ENCODE data around the gene SERPINB6. TPM values are rescaled to one million over a fixed set of nuclear protein-coding genes. Genes with fewer than 3 reads are reported as not detected.

SERPINB6 gene
- total and polyA plus RNA-seq, 2 of the 4 experiments (the other 2 are of a cell fraction), result 37.1 to 91.1 TPM

GRCh38 chr6:2913621-2914317 is 57.6 kb downstream of the SERPINB6 start:
- Histone ChIP-seq H3K9me3 (ENCODE audit: control insufficient read depth, insufficient read depth, low read length) (no peaks in the 10 kb centered on the region), H4K20me1 (ENCODE audit: insufficient read depth, low read length) (no peaks in the 10 kb centered on the region), H3K4me1 (ENCODE audit: control insufficient read depth, insufficient read depth, low read length) (peaks cover 5% of the 10 kb centered on the region), H3K9me1 (ENCODE audit: insufficient read depth, low read length) (no peaks in the 10 kb centered on the region), H3K27ac (ENCODE audit: insufficient read depth, low read length) (no peak overlapping the region), H2BK15ac (ENCODE audit: low read depth, low read length) (no peak overlapping the region), H4K91ac (ENCODE audit: insufficient read depth, low read depth, low read length) (no peak overlapping the region), H3K27me3 (ENCODE audit: control insufficient read depth, insufficient read depth, low read length) (no peaks in the 10 kb centered on the region; the same call in 1 of the 2 replicates), H3K36me3 (ENCODE audit: control insufficient read depth, insufficient read depth, low read length) (no peaks in the 10 kb centered on the region), H3K4me2 (ENCODE audit: low read depth, low read length) (no peak overlapping the region), H2AK5ac (ENCODE audit: low read depth, low read length) (no peak overlapping the region), H3K4ac (ENCODE audit: low read depth, low read length) (no peak overlapping the region), H3K4me3 (ENCODE audit: insufficient read depth, low read depth, low read length) (no peak overlapping the region), H3K56ac (ENCODE audit: extremely low read depth, insufficient read depth, low read length) (no peak overlapping the region), H4K5ac (ENCODE audit: low read depth, low read length) (no peak overlapping the region), H2AK9ac (replicated peaks; ENCODE audit: low read depth, low read length, poor library complexity) (no peak overlapping the region), H2BK20ac (ENCODE audit: low read depth, low read length) (no peak overlapping the region), H2AFZ (replicated peaks; ENCODE audit: low read length, poor library complexity) (no peak overlapping the region), H4K8ac (ENCODE audit: low read depth in 2 of 2, low read length in 2 of 2) (no peak overlapping the region), H2BK120ac (ENCODE audit: low read depth, low read length) (no peak overlapping the region), H2BK5ac (ENCODE audit: low read depth, low read length, poor library complexity, severe bottlenecking) (no peak overlapping the region), H3K14ac (replicated peaks; ENCODE audit: low read depth, low read length) (no peak overlapping the region), H3K9ac (ENCODE audit: low read depth, low read length) (no peak overlapping the region), H3K23ac (ENCODE audit: low read depth, low read length) (no peak overlapping the region), H3K18ac (ENCODE audit: low read depth, low read length) (no peak overlapping the region), H3K79me1 (ENCODE audit: low read depth in 1 of 2, low read length in 2 of 2) (no peaks in the 10 kb centered on the region)
- intact Hi-C loops (cut with micrococcal nuclease), result no loop called here
- dilution Hi-C loops (cut with HindIII; ENCODE audit: low sequenced_read_pairs, unreplicated experiment), result no loop called here
- no peak for TF ChIP-seq MAFK (IDR thresholded peaks at IDR 0.05; ENCODE audit: low read depth, low read length)
- TF ChIP-seq ELK1 (IDR thresholded peaks at IDR 0.05; ENCODE audit: borderline replicate concordance, low read depth, low read length), result no peak
- TF ChIP-seq MXI1 (IDR thresholded peaks at IDR 0.05; ENCODE audit: borderline replicate concordance, low read depth, low read length), result no peak
- TF ChIP-seq NFE2L2 (IDR thresholded peaks at IDR 0.05; ENCODE audit: low read depth, low read length), result no peak
- no peak for TF ChIP-seq POLR2A (IDR thresholded peaks at IDR 0.05; ENCODE audit: low read depth, low read length)
- TF ChIP-seq RAD21 (IDR thresholded peaks at IDR 0.05; ENCODE audit: low read length), result no peak
- TF ChIP-seq BHLHE40 (IDR thresholded peaks at IDR 0.05; ENCODE audit: low read depth, low read length), result no peak
- TF ChIP-seq MAZ (IDR thresholded peaks at IDR 0.05; ENCODE audit: borderline replicate concordance, low read depth, low read length), result no peak
- no peak for TF ChIP-seq RCOR1 (IDR thresholded peaks at IDR 0.05; ENCODE audit: insufficient replicate concordance, low read length)
- no peak for TF ChIP-seq CEBPB (IDR thresholded peaks at IDR 0.05; ENCODE audit: low read depth, low read length)
- TF ChIP-seq CHD1 (IDR thresholded peaks at IDR 0.05; ENCODE audit: low read depth, low read length), result no peak
- no peak for TF ChIP-seq FOS (IDR thresholded peaks at IDR 0.05; ENCODE audit: low read depth, low read length)
- no peak for TF ChIP-seq RFX5 (IDR thresholded peaks at IDR 0.05; ENCODE audit: low read depth, low read length)
- TF ChIP-seq CTCF (conservative IDR thresholded peaks at IDR 0.05; ENCODE audit: low read depth, low read length), result no peak
- TF ChIP-seq SMC3 (IDR thresholded peaks at IDR 0.05; ENCODE audit: low read depth, low read length), result no peak
- TF ChIP-seq USF2 (IDR thresholded peaks at IDR 0.05; ENCODE audit: low read depth, low read length), result no peak
- no TSS peak for BruUV-seq (replicated peaks)
- DNase-seq (no peak), ATAC-seq (ENCODE audit: low read depth) (no peak)
- POLR2A ChIA-PET (ENCODE audit: unreplicated experiment), result no interaction called here
- in situ Hi-C loops (cut with MboI; ENCODE audit: low sequenced_read_pairs), result no loop called here
- WGBS, 2 experiments (ENCODE audit: extremely low coverage in 2 of 2, insufficient read length in 1 of 2), result 81% methylated on average over 3 of the region's 11 CpGs; no CpG with 5 or more reads in 1 of the 2 experiments
- CTCF ChIA-PET, result interaction anchor here (0.6 to 0.8 kb wide), 2 partner anchors 29 to 146 kb away, joined by 5 to 8 read pairs; no protein-coding TSS in a partner anchor
